ENCODE data around the gene L3MBTL4. TPM values are rescaled to one million over a fixed set of nuclear protein-coding genes. Genes with fewer than 3 reads are reported as not detected.

L3MBTL4 gene
- total and polyA plus RNA-seq, 12 donors = 3.9 to 22.6 (median 8.7) TPM

DNA sequence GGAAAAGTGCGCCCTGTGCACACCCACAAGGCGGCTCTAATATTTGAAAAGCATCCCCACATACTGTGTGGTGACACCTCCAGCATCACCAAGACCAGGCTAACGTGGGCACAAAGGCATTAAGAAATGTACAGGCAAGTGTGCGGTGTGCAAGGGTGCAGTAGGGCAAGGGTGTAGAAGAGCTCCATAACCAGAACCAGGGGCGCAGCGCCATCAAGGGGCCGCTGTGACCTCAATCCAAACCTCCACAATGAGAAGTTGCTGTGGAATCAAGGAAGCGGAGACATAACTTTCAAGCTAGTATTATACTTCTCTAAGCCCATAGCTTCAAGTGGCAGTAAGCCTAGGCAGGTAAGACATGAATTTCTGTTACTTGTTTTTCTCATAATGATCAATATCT lies 13.0 kb downstream of the L3MBTL4 start:
- H3K36me3 ChIP-seq (replicated peaks in 1 of 2) = no peaks in the 10 kb centered on the region
- DNase-seq = peak in 1 of 7 donors; percentile 5
- no peaks in the 10 kb centered on the region for H3K27me3 ChIP-seq
- intact Hi-C loops (cut with DNase I) = no loop called here
- TF ChIP-seq, protein P1, sequence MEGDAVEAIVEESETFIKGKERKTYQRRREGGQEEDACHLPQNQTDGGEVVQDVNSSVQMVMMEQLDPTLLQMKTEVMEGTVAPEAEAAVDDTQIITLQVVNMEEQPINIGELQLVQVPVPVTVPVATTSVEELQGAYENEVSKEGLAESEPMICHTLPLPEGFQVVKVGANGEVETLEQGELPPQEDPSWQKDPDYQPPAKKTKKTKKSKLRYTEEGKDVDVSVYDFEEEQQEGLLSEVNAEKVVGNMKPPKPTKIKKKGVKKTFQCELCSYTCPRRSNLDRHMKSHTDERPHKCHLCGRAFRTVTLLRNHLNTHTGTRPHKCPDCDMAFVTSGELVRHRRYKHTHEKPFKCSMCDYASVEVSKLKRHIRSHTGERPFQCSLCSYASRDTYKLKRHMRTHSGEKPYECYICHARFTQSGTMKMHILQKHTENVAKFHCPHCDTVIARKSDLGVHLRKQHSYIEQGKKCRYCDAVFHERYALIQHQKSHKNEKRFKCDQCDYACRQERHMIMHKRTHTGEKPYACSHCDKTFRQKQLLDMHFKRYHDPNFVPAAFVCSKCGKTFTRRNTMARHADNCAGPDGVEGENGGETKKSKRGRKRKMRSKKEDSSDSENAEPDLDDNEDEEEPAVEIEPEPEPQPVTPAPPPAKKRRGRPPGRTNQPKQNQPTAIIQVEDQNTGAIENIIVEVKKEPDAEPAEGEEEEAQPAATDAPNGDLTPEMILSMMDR (IDR thresholded peaks at IDR 0.05) = no peak
- no peak for TF ChIP-seq POLR2A (IDR thresholded peaks at IDR 0.05)
- H3K4me3 ChIP-seq = no peak overlapping the region
- H3K4me1 ChIP-seq (replicated peaks in 1 of 2) = peaks cover 7 to 26% of the 10 kb centered on the region in 2 donors
- H3K9me3 ChIP-seq (replicated peaks in 1 of 3) = no peaks in the 10 kb centered on the region
- WGBS, 4 donors = 74 to 89% (median 80%) methylated on average over 7 to 8 of the region's 8 CpGs
- no peak overlapping the region for H3K27ac ChIP-seq

DNA sequence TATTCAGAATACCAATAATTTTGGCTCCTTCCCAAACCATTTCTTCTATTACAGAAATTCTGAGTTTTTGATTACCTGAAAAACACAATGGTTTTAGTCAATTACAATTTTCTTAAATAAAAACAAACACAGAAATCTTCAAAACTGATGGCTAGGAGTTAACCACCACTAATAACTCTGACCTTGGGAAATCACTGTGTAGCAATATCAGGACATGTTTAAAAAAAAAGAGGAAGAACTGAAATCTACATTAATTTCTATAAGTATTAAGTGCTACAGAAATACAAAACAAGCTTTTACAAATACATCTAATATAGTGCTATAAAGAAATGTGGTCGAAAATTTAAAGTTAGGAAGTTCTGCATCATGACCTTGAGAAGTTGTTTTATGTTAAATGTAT lies 14.9 kb downstream of the L3MBTL4 start:
- no peak overlapping the region for H3K4me3 ChIP-seq
- H3K36me3 ChIP-seq (replicated peaks in 1 of 2) = no peaks in the 10 kb centered on the region
- 62 to 80% (median 69%) methylated on average over 1 of the region's 1 CpG for WGBS, 4 donors
- intact Hi-C loops (cut with DNase I) = loop anchor here in 1 of 2 donors (10.0 kb wide), 1 partner anchor 75 kb away; no protein-coding TSS in a partner anchor
- TF ChIP-seq, protein P1 (IDR thresholded peaks at IDR 0.05) = no peak
- TF ChIP-seq POLR2A (IDR thresholded peaks at IDR 0.05) = no peak
- H3K27ac ChIP-seq = no peak overlapping the region
- H3K4me1 ChIP-seq (replicated peaks in 1 of 2) = peaks cover 4 to 10% of the 10 kb centered on the region in 2 donors
- H3K9me3 ChIP-seq (replicated peaks in 1 of 3) = no peaks in the 10 kb centered on the region
- DNase-seq = no peak
- no peaks in the 10 kb centered on the region for H3K27me3 ChIP-seq

DNA sequence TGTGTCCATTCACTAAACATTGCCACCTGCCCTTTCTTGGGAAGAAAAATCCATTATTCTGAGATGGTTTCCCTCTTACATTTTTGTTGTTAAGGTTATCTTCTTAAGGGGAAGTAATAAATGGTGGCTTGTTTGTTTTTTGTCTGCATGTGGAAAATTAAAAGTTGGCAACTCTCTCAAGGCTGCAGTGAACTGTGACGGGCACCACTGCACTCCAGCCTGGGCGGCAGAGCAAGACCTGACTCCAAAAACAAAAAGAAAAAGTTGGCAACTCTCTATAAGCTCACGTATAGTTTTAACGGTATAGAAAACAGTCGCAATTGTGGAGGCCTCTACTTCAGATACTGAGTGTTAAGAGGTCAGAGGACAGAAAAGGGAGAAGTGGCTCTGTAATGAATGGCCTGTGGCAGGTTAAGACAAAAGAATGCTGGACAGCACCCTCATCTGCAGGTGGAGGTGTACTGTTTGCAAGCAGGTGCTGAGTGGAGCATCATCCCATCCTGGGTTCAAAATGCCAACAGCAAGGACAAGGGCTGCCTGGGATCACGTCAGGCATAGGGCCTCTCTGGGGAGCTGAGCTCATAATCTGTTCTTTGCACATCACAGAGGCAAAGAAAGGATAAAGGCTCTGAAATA lies 16.7 kb downstream of the L3MBTL4 start:
- TF ChIP-seq, protein P1 (IDR thresholded peaks at IDR 0.05) = no peak
- TF ChIP-seq POLR2A (IDR thresholded peaks at IDR 0.05) = no peak
- WGBS, 4 donors = 43 to 62% (median 48%) methylated on average over 5 to 6 of the region's 6 CpGs
- no peak overlapping the region for H3K4me3 ChIP-seq

DNA sequence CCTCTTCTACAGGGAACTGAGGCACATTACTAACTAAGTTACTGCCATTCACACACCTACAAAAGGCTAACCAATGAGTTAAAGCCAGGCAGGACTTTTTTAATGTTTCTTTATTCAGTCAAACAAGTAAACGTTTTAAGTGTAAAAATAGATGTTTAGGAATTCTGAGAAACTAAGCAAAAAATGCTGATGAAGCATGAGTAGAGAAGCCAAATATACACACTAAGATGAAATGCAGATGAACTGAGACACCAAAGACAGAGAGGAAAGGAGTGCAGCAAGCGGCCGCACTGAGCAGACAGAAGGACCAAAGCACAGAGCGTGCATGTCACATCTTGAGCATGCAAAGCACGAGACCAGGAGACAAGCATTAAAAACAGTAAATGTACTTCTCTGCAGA lies 17.9 kb downstream of the L3MBTL4 start:
- H3K9me3 ChIP-seq (replicated peaks in 1 of 3) = no peaks in the 10 kb centered on the region
- H3K4me1 ChIP-seq (replicated peaks in 1 of 2) = peaks cover 4 to 10% of the 10 kb centered on the region in 2 donors
- H3K27me3 ChIP-seq = no peaks in the 10 kb centered on the region
- DNase-seq = no peak
- H3K36me3 ChIP-seq (replicated peaks in 1 of 2) = no peaks in the 10 kb centered on the region
- no peak overlapping the region for H3K27ac ChIP-seq
- H3K4me3 ChIP-seq = no peak overlapping the region
- TF ChIP-seq, protein P1 (IDR thresholded peaks at IDR 0.05) = no peak
- TF ChIP-seq POLR2A (IDR thresholded peaks at IDR 0.05) = no peak
- intact Hi-C loops (cut with DNase I) = loop anchor here in 1 of 2 donors (10.0 kb wide), 1 partner anchor 72 kb away; no protein-coding TSS in a partner anchor
- 68 to 78% (median 72%) methylated on average over 5 of the region's 5 CpGs for WGBS, 4 donors

More for the DNA sequence above, 16.7 kb downstream of the L3MBTL4 start:
- H3K27ac ChIP-seq = peak overlapping the region in 2 of 5 donors; percentile 18 to 26
- DNase-seq = peak in 3 of 7 donors; percentile 37 to 45 (median 44)
- peaks cover 4 to 10% of the 10 kb centered on the region in 2 donors for H3K4me1 ChIP-seq (replicated peaks in 1 of 2)
- intact Hi-C loops (cut with DNase I) = loop anchor here in 1 of 2 donors (10.0 kb wide), 1 partner anchor 73 kb away; no protein-coding TSS in a partner anchor
- H3K36me3 ChIP-seq (replicated peaks in 1 of 2) = no peaks in the 10 kb centered on the region
- no peaks in the 10 kb centered on the region for H3K9me3 ChIP-seq (replicated peaks in 1 of 3)
- no peaks in the 10 kb centered on the region for H3K27me3 ChIP-seq

Measured in adrenal gland (tissue), 12 donors.